GM12801 (cell line): ENCODE data around the gene TSPEAR.

ENCODE experiments used
- TF ChIP-seq, protein P1 (sequence below): IDR thresholded peaks from one replicate; pipeline ENCODE4 v1.5.1; 2011; ENCODE audit warnings: control low read depth; ENCODE audit not compliant: insufficient read length; ENCODE audit errors: extremely low read depth

Gene TSPEAR

GRCh38 chr21:44711327-44712202 lies at the start of gene TSPEAR:
TSS of gene TSPEAR (minus strand) at chr21:44711572. CDS start at chr21:44711514, 58 bp downstream.
- TF ChIP-seq, protein P1, sequence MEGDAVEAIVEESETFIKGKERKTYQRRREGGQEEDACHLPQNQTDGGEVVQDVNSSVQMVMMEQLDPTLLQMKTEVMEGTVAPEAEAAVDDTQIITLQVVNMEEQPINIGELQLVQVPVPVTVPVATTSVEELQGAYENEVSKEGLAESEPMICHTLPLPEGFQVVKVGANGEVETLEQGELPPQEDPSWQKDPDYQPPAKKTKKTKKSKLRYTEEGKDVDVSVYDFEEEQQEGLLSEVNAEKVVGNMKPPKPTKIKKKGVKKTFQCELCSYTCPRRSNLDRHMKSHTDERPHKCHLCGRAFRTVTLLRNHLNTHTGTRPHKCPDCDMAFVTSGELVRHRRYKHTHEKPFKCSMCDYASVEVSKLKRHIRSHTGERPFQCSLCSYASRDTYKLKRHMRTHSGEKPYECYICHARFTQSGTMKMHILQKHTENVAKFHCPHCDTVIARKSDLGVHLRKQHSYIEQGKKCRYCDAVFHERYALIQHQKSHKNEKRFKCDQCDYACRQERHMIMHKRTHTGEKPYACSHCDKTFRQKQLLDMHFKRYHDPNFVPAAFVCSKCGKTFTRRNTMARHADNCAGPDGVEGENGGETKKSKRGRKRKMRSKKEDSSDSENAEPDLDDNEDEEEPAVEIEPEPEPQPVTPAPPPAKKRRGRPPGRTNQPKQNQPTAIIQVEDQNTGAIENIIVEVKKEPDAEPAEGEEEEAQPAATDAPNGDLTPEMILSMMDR = no peak

DNA sequence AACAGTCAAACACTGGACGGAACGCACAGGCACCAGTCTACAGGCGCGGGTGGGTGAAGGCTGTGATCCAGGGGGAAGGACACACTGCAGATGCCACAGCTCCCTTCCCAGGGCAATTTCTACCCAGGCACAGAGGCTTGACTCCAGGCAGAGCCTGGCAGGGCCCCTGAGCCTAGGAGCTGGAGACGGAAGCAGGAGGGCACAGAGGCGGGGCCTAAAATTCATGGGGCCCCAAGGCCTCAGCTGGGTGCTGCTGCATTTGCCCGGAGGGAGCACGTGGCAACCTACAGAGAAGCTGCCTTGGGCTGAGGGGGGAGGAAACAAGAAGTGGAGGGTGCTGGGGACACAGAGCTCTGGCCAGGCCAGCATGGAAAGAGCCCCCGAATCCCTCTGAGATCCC lies 49.0 kb upstream of the TSPEAR start:
- TF ChIP-seq, protein P1 = no peak

DNA sequence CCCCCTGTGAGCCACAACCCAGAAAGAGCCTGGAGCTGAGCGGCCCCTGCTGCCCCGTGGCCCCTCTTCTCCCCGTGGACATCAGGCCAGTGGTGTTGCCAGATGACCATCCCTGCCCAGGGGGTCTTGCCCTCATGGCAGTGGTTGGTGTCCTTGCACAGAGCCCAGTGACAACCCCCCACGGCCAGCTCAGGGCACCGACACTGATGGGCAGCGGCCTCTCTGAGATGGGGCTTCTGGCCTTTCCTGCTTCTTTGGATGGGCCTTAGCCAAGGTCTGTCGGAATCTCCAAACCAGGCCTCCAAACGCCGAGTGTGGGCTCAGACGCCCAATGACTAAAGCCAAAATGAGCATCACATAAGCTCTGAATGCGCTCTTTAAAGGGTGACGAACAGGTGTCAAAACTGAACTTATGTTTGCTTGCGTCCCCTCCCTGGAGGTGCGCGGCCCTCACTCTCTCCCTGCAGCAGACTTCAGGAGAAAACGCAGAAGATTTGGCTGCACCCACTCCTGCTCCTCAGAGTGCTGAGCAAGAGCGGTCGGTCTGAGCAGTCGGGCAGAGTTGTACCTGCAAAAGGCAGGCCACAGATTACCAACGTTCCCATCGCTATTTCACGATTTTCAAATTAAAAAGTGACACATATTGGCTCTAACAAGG lies 48.4 kb upstream of the TSPEAR start:
- TF ChIP-seq, protein P1 = no peak

DNA sequence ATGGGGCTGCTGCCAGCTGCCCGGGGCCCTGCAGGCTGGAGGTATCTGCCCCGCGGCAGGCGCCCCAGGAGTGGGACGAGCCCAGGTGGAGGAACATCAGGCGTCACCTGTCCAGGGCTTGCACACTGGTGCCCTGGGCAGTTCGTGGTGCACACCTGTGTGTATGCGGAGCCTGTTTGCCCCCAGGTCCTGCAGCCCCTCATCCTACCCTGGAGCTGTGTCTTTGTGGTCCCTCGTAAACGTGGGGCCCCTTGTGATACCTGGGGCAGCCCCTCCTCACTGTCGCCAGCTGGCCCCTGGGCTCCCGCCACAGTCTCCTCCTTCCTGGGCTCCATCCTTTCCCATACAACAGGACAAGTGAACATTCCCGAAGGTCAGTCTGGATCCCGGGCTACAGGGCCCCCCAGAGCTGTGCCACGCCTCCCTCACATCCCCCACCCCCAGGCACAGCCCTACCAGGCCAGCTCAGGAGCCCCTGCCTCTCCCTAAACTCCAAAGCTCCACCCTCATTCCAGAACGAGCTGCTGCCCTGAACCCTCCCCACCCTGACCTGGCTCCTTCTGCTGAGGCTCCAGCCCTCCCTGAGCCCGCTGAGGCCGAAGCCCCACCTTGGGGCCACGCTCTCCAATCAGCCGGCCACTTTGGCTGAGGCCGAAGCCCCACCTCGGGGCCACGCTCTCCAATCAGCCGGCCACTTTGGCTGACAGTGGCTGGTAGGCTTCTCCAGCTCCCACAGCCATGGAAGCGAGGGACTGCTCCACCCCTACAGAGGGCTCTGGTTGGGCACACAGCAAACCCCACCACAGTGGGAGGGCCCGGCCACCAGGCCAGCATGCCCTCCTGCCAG lies 47.6 kb upstream of the TSPEAR start:
- TF ChIP-seq, protein P1 = no peak

- TF ChIP-seq, protein P1 = no peak
Observed at GRCh38 chr21:44758141-44758561, 46.8 kb upstream of the TSPEAR start.

DNA sequence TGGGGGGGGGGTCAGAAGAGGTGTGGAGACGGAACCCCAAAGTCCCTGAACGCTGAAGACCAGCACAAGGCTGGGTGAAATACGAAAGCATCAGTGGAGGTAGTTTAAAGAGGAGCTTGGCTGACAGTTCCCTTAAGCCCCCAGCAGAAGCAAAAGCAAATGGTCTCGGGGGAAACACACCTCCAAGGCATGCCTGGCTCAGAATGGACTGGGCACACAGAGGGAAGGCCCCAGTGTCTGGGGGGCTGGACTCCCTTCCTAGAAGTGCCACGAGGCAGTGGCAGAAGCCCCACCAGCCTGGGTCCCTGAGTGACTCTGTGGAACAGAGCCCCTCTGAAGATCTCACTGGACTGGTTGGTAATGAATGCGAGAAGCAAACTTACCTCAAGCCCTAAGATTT lies 46.4 kb upstream of the TSPEAR start:
- TF ChIP-seq, protein P1 = no peak
